Measurements from ENCODE around the gene STARD3.

STARD3 gene

DNA sequence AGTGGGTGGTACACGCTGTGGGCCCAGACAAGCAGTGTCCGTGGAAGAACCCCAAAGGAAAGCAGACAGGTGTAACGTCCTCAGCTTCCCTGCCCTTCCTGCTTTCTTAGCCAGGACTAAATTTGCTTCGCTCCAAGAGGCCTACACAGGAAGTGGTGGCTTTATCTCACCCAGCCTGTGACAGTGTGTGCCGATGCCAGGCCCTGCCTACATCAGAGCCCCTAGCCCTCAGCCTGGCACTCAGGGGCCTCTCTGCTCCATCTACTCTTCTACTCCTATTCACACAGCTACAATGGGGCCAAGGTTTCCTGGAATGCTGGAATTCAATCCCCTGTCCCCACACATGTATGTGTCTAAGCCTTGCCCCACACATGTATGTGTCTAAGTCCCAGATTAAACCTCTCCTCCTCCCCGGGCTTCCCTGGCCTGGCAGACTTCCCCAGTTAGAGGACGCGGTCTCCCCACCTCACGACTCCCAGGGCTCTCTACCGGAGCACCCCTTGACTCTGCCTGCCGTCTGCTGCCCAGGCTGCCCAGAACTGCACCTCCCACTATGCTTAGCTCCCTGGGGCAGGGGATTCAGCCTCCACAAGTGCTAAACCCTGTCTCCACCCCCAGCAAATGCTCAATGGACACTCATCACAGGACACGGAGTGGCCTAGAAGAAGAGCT lies 42.7 kb downstream of the STARD3 start:
- peak; percentile 42 for DNase-seq (ENCODE audit: low read depth)
- TF ChIP-seq, protein P1, sequence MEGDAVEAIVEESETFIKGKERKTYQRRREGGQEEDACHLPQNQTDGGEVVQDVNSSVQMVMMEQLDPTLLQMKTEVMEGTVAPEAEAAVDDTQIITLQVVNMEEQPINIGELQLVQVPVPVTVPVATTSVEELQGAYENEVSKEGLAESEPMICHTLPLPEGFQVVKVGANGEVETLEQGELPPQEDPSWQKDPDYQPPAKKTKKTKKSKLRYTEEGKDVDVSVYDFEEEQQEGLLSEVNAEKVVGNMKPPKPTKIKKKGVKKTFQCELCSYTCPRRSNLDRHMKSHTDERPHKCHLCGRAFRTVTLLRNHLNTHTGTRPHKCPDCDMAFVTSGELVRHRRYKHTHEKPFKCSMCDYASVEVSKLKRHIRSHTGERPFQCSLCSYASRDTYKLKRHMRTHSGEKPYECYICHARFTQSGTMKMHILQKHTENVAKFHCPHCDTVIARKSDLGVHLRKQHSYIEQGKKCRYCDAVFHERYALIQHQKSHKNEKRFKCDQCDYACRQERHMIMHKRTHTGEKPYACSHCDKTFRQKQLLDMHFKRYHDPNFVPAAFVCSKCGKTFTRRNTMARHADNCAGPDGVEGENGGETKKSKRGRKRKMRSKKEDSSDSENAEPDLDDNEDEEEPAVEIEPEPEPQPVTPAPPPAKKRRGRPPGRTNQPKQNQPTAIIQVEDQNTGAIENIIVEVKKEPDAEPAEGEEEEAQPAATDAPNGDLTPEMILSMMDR (IDR thresholded peaks at IDR 0.05; ENCODE audit: insufficient read depth, low read depth, low read length, missing control alignments) = no peak
- no peak overlapping the region for H3K4me3 ChIP-seq (ENCODE audit: low read depth, low read length)

DNA sequence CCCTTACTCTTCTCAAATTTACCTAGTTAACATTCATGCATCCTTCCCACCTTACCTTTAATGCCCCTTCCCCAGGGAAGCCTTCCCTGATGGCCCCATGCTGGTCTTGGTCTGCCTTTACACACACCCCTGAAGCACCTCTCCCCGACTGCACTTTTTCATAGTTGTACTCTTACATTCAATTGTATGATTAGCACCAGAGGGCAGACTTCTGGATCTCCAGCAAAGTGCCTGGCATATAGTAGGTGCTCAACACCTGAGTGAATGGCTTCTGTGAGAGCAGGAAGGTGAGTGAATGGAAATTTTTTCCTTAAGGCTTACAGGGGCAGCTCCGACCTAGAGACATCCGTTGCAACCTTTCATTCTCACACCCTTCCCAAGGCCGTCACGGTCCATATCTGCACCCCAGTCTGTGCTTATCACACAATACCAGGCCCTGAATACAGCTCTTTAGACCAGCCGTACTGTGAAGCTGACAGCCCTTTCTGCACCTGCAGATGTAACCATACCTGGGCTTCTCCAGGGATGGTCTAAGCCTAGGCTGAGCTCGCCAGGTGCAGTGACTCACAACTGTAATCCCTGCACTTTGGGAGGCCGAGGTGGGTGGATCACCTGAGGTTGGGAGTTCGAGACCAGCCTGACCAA lies 46.5 kb downstream of the STARD3 start:
- TF ChIP-seq, protein P1 (IDR thresholded peaks at IDR 0.05; ENCODE audit: insufficient read depth, low read depth, low read length, missing control alignments) = no peak
- no peak for DNase-seq (ENCODE audit: low read depth)
- H3K4me3 ChIP-seq (ENCODE audit: low read depth, low read length) = no peak overlapping the region

DNA sequence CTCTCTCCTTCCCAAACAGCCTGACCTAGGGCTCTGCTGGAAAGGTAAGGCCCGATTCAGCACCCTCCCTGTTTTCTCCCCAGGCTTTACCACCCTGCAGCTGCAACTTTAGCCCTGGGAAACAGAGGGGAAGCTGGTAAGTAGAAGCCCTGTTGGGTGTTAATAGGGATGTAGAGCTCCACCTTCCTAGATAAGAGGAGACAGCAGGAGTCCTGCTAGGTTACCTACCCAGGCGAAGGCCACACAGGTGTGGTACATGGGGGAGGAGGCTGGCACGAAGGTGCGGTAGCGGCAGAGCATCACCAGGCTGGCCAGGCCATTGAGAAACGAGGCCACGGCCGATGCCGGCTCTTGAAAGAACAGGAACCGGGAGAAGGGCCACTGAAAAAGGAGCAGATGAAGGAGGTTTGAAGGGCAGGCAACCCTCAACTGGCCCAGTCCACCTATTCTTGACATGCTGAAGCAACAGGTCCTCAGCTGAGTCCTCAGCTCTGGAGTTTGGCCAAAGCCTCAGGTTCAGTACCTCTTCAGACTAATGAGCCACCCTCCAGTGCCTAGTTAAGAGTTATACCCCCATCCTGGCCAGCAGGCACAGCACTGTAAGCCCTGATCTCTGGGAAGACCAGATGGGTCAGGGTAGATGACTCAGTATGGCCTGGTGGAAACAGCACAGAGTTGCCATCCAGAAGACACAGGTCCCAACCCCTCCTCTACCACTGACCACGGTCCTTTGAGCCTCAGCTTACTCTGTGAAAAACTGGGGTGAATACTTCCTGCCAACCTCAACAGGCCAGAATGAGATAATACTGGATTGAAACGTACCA lies 47.6 kb downstream of the STARD3 start:
- TF ChIP-seq, protein P1 (IDR thresholded peaks at IDR 0.05; ENCODE audit: insufficient read depth, low read depth, low read length, missing control alignments) = no peak
- DNase-seq (ENCODE audit: low read depth) = no peak
- no peak overlapping the region for H3K4me3 ChIP-seq (ENCODE audit: low read depth, low read length)

DNA sequence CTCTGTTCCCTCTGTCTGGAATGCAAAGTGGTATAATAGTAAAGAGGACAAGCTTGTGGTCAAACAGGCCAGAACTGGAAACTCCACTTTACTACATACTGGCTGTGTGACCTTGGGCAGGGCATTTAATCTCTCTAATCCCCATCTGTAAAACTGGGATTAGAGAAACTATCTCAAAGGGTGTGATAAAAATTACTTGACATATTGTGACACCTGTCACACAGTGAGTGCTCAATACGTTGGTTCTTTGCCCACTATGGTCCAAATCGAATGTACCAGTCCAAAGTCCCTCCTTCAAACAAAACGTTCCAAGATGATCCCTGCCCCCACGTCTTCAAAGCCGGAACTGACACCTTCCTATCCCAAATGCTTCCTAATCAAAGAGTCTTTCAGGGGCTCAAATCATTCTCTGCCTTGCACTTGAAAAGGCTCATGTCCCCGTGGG lies 50.2 kb downstream of the STARD3 start:
- DNase-seq (ENCODE audit: low read depth) = no peak
- TF ChIP-seq, protein P1 (IDR thresholded peaks at IDR 0.05; ENCODE audit: insufficient read depth, low read depth, low read length, missing control alignments) = no peak
- H3K4me3 ChIP-seq (ENCODE audit: low read depth, low read length) = peak overlapping the region; percentile 80; the same call in 1 of the 2 replicates

DNA sequence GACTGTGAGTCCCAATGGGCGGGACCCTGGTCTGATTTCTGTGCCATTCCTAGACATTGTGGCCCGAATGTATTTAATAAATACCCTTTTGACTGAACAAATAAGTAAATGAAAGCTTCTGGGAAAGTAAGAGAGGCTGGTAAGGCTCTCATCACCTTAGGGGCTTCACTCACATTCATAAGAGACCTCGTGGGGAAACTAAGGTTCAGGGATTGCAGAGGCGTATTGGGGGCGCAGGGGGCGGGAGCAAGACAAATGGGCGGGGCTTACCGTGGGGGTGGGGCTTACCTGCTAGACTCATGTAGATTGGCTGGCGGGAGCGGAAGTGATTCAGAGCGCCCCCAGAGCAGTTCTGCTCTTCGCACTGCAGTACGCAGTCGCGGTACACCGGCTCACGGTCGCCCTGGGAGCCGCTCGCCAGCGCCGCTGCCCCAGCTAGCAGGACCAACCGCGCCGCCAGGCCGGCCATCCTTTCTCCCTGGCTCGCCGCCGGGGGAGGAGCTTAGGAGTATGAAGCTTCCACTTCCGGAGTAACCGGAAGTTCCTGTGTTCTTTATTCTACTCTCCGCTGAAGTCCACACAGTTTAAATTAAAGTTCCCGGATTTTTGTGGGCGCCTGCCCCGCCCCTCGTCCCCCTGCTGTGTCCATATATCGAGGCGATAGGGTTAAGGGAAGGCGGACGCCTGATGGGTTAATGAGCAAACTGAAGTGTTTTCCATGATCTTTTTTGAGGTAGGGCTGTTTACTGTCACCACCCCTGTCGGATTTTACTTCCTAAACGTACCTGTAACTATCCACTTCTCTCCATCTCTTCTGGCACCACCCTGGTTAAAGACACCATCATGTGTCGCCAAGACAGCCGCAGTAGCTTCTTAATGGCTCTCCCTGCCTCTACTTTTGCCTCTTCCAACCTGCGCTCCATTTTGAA lies 50.9 kb downstream of the STARD3 start, which contains the start of gene PGAP3:
PGAP3 (minus strand) TSS at position 512 of the 929 bp plus-strand sequence; CDS start at position 469, 43 bp downstream.
- TF ChIP-seq, protein P1 (IDR thresholded peaks at IDR 0.05; ENCODE audit: insufficient read depth, low read depth, low read length, missing control alignments) = no peak
- H3K4me3 ChIP-seq (ENCODE audit: low read depth, low read length) = peak within 1 kb of the TSS; percentile 80
- peak; percentile 96 for DNase-seq (ENCODE audit: low read depth)

DNA sequence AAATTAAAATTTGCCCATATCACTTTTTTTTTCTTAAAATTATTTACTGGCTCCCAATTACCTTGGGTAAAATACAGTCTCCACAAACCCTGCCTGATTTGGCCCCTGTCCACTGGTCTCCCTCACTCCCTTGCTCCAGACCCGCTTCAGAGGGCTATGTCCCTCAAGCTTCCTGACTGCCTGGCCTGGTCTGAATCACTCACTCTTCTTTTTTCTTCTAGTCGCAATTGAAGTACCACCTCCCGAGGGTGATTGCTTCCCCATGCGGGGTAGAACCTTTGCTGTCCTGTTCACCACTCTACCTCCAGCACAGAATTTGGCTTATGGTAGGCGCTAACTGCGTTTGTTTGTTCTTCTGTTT lies 51.5 kb downstream of the STARD3 start:
- no peak for DNase-seq (ENCODE audit: low read depth)
- peak overlapping the region; percentile 80 for H3K4me3 ChIP-seq (ENCODE audit: low read depth, low read length)
- TF ChIP-seq, protein P1 (IDR thresholded peaks at IDR 0.05; ENCODE audit: insufficient read depth, low read depth, low read length, missing control alignments) = no peak
